ENCODE results near the gene WWOX.

WWOX gene

DNA sequence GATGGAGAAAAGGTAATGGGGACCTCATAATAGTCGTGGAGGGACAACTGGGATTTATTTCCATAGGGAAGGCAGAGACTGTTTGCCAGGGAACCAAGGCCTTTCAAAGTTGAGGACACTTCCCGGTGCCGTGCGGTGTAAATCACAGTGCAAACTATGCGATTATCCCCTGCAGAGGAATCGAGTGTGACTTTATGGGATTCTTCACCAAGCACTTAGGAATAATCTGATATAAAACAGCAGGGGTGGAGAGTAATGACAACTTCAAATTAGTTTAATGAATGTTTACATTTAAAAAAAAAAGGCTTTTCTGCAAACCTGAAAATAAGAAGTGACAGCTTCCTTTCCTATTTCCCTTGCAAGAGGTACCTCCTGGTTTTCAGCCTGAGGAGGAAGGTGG lies 962.9 kb downstream of the WWOX start:
- no peak for DNase-seq

DNA sequence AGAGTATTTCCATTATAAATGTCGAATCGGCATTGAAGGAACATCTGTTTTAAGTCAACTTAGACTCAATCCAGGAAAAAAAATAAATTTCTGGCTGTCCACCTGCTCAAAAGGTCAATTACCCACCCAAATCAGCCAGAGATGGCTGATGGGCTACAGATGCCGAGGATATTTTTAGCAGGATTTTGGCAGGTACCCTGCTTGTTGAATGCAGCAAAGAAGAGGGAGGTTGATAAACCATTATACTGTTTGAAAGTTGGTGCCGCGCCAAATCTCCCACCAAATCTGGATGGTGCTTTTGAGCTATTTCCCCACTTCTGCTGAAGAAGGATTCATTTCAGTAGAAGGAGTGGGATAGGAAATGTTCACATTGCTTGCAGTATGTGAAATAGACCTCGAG lies 963.4 kb downstream of the WWOX start:
- DNase-seq, result peak; percentile 76

DNA sequence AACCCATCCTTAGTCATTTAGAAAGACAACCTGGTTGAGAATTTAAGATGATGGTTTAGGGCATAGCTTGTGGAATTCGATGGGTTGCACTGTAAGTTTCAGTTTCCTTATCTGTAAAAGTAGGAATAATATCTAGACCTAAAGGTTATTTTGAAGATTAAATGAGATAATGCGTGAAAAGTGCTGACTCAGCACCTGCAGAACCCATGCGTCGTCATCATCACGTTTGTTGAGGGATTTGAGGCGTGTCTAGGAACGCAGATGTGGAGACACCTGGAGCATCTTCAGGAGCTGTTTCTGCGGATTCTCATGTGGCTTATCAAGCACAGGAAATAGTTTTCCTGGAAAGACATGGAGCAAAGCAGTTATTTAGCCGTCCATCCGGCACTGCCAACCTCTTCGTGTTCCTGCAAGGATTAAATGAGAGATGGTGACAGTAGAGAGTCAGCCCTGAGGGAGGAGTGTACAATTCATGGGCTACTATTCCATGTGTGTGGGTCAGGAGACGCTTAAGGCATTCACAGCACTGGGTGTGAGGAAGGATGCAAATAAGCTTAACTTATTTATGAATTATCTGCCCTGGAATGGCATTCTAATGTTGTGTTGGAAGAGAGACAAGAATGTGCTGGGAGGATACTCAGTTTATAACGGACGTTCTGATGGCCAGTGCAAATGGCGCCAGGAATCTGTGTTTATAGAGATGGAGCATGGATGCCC lies 965.0 kb downstream of the WWOX start:
- DNase-seq, result no peak

DNA sequence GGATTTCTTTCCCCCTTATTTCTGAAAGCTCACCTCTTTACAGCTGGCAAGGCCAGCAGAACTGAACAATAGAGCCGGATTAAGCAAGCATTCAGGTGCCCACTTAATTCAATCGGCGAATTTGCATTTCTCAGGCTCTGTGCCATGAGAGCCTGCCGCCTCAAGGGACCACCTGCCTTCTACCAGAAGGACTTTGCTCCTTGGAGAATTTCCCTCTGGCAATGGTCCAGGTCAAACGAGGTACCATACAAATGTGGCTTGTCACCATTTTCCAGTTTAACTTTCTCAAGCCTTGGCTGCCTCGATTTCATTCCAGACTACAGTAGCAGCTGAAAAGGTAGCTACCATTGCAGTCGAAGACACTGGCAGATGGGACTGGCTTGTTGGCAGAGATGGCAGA lies 967.1 kb downstream of the WWOX start:
- no peak for DNase-seq

DNA sequence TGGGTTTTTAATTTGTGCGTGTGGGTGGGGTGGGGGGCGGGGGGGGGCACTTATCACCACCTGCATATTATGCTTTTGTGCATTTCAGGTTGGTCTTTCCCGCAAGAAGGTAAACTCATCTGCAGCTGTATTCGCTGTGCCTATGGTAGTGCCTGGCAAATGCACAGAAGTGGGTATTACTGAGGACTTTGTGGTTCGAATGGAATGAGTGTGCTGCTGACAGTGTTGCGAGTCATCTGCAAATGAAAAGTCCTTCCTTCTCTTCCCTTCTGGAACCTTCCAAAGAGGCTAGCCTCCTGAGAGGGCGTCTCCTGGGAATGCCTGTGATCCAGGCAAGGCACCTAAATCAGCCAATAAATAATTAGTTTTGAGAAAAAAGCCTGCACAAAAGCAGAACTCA lies 968.1 kb downstream of the WWOX start:
- DNase-seq, result no peak

DNA sequence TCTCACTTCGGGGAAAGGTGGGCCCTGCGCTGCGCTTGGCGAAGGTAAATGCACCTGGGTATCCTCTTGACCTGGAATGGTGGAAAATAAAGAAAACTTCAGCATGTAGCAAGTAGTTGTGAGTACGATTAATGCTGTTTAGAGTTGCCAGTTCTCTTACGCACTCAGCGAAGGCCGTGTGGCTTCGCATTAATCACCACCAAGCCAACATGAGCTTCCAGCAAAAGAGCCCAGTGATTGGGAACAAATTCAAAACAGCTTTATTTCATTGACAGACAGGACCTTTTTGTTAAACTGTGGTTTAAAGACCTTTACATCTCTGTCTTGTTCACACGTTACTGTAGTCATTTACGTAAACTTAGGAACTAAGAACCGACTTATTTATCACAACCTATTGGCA lies 969.7 kb downstream of the WWOX start:
- DNase-seq, result no peak

DNA sequence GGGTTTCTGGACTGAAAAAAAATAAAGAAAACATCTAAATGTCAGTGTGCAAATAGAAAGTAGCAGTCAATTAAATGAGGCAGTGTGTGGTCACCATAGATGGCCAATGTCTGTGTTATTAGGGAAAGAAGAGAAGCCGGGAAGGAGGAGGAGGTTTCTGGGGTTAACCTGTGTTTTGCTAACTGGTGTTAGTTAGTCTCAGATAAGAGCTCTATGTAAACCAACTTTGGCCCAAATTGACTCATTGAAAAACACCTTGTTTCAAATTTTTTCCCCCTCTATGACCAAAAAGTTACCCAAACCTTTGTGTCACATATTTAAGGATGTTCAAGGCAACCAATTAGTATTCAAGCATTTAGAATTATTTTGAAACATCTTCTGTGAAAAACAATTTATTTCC lies 970.2 kb downstream of the WWOX start:
- no peak for DNase-seq

DNA sequence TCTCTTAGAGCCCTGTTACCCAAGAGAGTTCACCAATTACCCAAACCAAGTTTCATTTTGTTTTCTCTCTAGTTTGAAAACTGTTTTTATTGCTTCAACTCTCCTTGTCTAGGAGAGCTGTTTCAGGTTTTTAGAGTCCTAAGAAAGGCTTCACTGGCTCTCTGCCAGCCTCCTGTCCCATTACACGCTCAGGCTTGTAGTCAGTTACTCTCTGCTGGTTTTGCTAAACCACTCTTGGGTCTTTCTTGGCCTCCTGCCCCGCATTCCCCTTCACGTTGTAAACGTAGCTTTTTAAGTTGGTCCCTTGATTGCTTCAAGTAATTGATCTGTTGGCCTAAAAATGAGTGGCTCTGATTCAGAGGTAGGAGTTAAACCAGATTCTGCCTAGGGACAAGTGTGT lies 972.0 kb downstream of the WWOX start:
- no peak for DNase-seq

DNA sequence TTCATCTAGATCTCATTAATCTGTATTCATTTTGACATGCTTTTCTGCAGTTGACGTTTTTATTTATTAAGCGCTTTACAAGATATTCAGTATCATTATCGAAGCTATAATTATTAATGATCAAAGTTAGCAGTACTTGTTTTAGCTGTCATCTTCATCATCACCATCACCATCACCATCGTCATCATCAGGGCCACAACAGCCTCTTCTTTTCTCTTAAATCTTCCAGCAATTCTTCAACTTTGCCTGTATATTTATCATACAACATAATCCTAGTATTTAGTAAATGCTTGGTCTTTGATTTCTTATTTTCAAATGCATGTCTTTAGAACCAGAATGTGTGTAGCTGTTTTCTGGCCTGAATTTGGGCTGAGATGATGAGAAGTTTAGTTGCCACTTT lies 973.1 kb downstream of the WWOX start:
- DNase-seq, result no peak

DNA sequence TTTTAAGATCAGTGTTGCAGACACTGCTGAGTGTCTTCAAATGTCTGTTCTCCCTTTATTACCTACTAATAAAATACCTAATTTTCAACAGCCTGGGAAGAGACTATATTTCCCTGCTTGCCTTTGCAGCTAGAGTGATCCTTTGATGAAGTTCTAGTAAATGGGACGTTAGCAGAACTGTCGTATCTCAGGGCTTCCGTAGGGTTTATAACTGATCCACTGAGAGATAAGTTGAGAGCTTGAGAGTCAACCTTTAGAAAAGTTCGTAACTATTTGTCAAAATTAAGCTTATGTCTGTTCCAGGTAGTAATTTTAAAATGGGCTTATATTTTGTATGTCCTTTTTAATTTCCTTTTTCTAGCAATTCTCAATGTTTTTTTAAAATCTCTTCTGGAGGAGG lies 974.1 kb downstream of the WWOX start:
- no peak for DNase-seq

DNA sequence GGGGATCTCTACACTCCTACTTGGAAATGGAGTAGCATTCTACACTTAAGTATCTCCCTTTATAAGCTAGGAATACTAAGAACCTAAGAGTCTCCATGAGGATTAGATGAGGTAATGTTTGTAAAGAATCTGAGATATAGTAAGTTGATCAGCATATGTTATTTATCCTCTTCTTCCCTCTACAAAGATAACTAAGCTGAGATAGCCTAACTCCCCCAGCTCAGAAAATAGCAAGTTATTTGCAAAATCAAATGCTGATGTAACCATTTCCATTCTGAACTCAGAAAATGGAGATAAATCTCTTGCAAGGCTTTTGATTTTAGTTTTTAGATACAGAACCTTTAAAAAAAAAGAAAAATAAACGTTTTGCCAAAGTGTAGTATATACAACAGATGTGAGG lies 975.1 kb downstream of the WWOX start:
- DNase-seq, result no peak

DNA sequence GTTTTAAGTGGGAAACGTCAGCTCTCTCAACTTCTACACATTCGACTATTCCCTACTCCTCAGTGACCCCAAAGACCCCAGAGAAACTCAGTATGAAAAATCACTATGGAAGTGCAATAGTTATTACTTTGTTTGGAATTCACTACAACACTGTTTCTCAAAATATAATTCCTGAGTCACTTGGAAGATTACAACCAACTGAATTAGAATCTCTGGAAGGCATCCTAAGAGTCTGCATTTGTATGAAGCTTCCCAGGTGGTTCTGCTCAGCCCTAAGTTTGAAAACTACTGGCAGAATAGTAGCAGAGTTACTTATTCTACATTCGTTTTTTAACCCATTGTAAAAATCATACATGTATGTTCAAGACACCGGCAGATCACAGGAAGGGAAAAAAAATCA lies 975.5 kb downstream of the WWOX start:
- no peak for DNase-seq

DNA sequence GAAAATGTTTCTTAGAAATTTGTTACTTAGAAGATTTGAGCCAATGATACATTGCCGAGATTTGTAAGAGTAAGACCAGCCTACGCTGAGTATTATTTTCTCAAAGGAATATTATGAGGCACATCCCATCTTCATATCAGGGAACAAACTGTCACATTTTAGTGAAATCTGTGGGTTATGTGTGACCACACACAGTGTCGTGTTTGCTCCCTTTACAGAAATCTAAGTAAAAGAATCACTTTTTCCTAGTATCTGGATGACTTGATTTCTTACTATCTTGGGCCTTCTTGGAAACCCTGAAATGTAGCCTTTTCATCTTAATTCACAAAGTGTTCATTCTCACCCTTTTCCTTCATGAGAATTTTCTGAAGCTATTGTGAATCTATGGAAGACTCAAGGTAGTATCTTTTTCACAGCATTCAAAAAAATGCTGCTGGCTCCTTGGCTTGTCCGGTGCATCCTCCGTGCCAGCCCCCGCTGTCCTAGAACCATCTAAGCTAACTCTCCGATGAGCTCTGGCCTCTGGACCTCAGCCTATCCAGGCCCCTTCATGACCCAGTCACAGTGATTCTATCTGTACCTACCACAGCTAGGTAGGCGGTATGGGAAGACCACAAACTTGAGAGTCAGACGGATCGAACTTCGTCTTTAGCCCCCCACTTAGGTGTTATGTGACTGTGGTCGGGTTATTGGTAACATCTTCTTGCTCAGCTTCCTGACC lies 976.8 kb downstream of the WWOX start:
- no peak for DNase-seq

DNA sequence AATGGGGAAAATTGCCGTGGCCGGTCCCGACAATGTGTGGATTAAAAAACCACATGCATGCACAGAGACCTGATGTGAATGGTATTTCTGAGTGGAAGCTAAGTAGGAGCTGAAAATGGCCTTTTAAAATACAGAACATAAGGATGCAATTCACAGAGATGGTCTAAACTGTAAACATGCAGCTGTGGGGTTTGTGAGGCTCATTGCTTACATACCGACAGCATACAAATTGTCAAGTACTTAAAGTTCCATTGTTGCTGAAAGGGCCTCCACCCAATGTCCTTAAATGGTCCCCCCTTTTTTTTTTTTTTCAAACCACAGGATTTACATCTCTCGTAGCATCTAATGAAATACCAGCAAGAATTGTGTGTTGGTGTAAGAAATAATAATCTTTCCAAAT lies 977.9 kb downstream of the WWOX start:
- DNase-seq, result no peak

DNA sequence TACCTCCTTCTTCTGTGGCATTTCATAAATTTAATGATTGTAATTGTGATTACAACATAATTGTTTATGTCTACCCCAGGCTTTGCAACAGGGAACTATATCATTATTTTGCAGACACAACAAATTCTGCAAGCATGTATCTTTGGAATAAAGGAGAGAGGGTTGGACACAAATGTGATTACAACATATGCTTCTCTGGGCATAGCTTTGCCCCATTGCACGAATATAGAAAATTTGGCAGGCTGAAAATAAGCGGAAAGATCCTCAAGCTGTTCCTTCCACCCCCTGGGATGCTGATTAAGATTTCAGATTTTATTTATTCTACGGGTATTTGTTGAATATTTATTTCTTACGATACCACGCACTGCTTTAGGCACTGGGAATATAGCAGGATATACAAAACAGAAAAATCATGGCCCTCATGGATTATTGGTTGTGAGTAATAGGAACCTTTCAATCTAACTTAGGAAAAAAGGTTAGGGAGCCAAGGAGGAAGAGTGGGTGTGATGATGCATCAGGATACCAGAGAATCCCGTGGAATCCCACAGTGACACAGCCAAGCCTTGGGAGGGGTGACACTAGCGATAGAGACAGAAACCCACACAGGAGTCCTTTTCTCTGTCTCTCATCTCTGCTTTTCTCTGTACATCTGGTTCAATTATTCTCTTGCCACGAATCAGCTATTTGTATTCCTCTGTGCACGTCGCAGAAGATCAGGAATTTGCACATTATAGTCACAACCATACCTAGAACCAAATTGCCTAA lies 980.4 kb downstream of the WWOX start:
- no peak for DNase-seq

DNA sequence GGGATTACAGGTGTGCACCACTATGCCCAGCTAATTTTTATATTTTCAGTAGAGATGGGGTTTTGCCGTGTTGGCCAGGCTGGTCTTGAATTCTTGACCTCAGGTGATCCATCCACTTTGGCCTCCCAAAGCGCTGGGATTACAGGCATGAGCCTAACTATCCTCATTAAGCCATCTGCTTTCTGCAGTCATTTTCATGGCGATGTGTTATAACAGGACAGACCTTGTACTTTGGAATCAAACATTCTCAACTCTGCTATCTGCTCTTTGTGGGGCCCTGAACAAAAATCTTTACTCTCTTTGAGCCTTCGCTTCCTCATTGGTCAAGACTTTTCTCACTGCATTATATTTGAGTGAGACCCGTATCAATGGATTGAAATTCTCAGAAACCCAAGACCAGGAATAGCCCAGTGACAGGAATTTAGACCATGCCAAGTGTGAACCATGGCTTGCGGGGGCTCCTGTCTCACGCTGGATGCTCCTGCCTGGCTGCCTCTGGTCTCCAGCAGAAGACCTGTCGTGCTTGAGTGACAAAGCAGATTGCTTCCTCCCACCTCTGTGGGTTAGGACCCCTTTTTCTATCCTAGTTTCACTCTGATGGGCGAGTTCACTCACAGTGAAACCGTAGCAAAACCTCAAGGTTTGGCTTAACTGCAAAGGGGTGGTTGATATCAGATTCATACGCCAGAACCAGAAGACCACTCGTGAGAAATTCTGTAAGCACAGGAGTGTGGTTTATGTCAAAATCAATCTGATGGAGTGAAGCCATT lies 982.0 kb downstream of the WWOX start:
- DNase-seq, result no peak

DNA sequence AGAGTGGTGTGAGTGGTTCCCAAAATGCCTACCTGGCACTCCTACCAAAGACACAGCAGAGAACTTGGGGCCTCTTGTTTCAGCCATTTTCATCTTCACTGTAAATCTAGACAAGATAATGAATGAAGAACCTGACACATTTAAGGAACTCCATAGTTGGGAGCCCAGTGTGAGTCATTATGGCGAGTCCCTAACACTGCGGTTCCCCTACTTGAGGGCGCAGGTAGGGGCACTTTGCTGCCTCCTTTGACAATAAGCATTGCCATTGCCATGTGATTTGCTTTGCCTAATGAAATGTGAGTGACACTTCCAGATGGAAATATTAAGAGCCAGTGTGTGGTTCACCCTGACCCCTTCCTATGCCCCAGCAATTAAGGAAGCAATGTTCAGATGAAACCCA lies 983.5 kb downstream of the WWOX start:
- DNase-seq, result no peak

DNA sequence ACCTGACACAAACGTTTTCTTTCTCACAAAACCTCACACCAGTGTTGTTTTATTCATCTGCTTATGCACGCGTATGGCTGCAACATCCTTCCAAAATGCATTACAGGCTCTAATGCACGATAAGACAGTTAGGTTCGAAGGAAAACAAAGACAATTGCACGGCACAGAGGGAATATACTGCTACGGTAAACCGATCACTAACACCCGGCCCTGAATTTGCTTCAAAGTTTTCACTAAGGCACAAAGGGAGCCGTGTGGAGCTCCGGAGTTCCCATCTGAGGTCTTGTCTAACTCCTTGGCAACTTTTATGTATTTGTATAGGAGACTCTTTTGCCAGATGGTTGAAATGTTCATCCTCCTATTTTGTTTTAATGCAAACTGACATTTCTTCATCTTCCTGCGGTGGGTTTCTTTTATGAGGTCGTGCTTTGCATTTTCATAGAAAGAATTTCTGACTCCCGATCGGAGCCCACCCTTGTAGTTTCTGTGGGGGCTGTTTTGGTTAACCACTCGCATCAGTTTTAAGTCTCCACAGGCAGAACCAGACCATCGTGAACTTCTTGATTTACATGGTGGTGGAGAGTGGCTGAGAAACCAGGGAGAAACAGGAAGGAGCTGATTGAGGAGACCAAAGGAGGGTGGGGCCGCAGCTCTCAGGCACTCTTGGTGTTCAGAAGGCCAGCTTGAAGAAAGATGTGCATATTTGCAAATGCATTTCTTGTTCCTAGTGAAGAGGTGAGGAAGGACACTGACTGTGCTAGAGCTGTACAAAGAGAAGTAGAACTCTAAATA lies 984.2 kb downstream of the WWOX start:
- no peak for DNase-seq

DNA sequence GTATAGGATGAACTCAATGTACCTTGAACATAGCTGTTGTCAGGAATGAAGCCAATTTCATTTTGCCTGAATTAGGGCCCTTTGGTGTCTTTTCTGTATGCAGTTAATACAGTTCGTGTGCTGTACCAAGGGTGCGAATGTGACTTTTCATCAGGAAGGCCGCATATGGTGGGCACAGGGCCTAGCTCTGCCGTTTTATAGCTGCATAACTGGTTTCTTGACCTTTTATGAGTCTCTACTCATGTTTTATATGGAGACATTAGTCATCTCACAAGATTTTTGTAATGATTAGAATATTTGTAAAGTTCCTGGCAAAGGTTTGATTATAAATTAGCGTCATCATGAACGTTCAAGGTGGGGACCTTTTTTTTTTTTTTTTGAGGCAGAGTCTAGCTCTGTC lies 989.5 kb downstream of the WWOX start:
- DNase-seq, result no peak

DNA sequence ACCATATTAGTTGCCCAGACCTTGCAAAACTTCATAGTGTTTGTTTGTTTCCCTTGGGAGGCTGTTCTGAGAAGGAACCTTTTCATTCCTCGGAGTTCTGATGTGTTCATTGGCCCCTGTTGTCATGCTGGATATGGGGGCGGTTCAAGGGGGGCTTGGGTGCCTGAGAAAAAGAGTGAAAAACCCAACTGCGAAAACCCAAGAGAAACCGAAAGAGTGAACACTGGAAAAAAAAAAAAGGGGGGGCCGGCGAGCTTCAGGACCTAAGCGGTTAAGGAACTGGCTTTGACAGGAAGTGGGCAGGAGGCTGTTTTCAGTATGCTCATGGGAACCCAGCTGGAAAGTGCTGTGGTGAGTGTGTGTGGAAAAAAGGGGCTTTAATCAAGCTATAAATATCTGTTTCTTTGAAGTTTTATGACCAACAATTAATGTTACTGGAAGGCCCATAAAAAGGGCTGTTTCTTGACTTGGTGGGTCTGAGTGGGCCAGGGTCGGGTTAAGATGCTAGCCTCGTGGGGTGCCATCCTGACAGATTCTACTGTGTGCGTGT lies 990.4 kb downstream of the WWOX start:
- peak; percentile 67 for DNase-seq

DNA sequence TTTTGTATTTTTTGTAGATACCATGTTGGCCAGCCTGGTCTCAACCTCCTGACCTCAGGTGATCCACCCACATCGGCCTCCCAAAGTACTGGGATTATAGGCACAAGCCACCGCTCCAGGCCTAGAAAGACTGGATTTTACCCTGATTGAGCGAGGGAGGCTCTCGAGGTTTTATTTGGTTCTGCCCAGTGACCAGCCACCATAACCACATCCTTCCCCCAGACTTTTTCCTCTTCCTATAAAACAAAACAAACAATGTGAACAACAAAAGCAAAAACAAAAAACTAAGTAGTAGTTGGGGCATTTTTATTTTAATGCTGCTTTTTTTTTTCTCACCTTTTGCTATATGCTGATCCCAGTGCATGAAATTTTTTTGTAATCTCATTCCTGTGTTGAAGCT lies 991.5 kb downstream of the WWOX start:
- no peak for DNase-seq

DNA sequence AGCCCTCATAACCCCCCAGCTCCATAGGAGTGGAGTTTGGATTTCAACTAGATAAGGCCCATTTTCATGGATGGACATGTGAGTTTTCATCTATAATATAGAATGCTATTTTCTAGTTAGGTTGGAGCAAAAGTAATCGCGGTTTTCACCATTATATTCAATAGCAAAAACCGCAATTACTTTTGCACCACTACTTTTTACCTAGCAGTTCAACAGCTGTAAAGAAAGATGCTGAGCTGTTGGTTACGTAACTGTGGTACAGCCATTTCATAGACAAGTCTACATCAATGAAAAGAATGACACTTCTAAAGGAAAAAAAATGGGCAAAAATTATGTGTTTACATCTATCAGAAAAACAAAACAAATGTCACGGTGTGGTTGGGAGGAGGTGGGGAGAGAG lies 993.4 kb downstream of the WWOX start:
- no peak for DNase-seq
